ENCODE measurements around the gene PDF.
A peak's percentile ranks its signal among the peaks of the same experiment; 100 is the strongest.
"Not testable (repeated sequence)": the region's sequence is repeated elsewhere in the genome, so short reads cannot be mapped to it uniquely, and the experiment has no call there.

The PDF gene

GRCh38 chr16:69330286-69331109, at the start of gene PDF:
PDF (minus strand) TSS chr16:69330588; CDS start chr16:69330570, 18 bp downstream.
- DNase-seq (ENCODE audit: low spot score), result peak; percentile 97

- DNase-seq (ENCODE audit: low spot score), result no peak
These were observed 48.4 kb upstream of the PDF start for GRCh38 chr16:69378760-69379159.

- DNase-seq (ENCODE audit: low spot score), result no peak
These were observed 47.6 kb upstream of the PDF start for GRCh38 chr16:69378036-69378435.

- no peak for DNase-seq (ENCODE audit: low spot score)
These were observed 46.1 kb upstream of the PDF start for GRCh38 chr16:69376393-69377059.

GRCh38 chr16:69373019-69373418, 42.6 kb upstream of the PDF start:
- DNase-seq (ENCODE audit: low spot score), result no peak

GRCh38 chr16:69371564-69371963, 41.2 kb upstream of the PDF start:
- no peak for DNase-seq (ENCODE audit: low spot score)

GRCh38 chr16:69368866-69369265, 38.5 kb upstream of the PDF start:
- no peak for DNase-seq (ENCODE audit: low spot score)

GRCh38 chr16:69367980-69368379, 37.6 kb upstream of the PDF start:
- no peak for DNase-seq (ENCODE audit: low spot score)

GRCh38 chr16:69366431-69366830, 36.0 kb upstream of the PDF start:
- no peak for DNase-seq (ENCODE audit: low spot score)

GRCh38 chr16:69365901-69366300, 35.5 kb upstream of the PDF start:
- no peak for DNase-seq (ENCODE audit: low spot score)

GRCh38 chr16:69364088-69364487, 33.7 kb upstream of the PDF start:
- DNase-seq (ENCODE audit: low spot score), result no peak

GRCh38 chr16:69363281-69363717, 32.9 kb upstream of the PDF start:
- DNase-seq (ENCODE audit: low spot score), result no peak

GRCh38 chr16:69360070-69360469, 29.7 kb upstream of the PDF start:
- DNase-seq (ENCODE audit: low spot score), result not testable (repeated sequence)

- no peak for DNase-seq (ENCODE audit: low spot score)
These were observed 21.1 kb upstream of the PDF start, which contains the start of gene TMED6 for GRCh38 chr16:69351309-69352027. TMED6 (minus strand) TSS chr16:69351786; CDS start chr16:69351753, 33 bp downstream.

GRCh38 chr16:69350536-69351133, 20.2 kb upstream of the PDF start:
- DNase-seq (ENCODE audit: low spot score), result no peak

GRCh38 chr16:69349536-69349935, 19.1 kb upstream of the PDF start:
- no peak for DNase-seq (ENCODE audit: low spot score)

- DNase-seq (ENCODE audit: low spot score), result no peak
These were observed 17.8 kb upstream of the PDF start for GRCh38 chr16:69348222-69348621.

GRCh38 chr16:69346683-69347082, 16.3 kb upstream of the PDF start:
- no peak for DNase-seq (ENCODE audit: low spot score)

- DNase-seq (ENCODE audit: low spot score), result no peak
These were observed 15.5 kb upstream of the PDF start for GRCh38 chr16:69345923-69346322.

GRCh38 chr16:69344171-69344570, 13.8 kb upstream of the PDF start:
- no peak for DNase-seq (ENCODE audit: low spot score)

- peak; percentile 27 for DNase-seq (ENCODE audit: low spot score)
These were observed 9.8 kb upstream of the PDF start for GRCh38 chr16:69340095-69340644.

All from GM03348 (cell line).